Measurements from ENCODE around the gene SPP1.

DNA sequence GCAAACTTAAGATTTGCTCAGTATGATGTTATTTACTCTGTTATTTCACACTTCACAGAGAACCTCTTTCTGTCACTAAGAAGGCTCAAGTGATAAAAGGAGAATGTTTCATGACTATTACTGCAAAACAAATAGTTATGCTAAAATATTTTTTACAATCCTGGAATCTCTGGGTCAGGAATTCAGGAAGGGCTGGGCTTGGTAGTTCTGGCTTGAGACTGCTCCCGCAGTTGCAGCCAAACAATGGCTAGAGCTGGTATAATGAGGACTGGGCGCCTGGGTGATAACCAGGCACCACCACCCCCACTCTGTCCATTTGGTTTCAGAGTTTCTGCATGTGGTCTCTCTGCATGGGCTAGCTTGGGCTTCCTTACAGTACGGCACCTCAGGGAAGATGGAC lies 28.7 kb upstream of the SPP1 start:
- TF ChIP-seq POLR2A (IDR thresholded peaks at IDR 0.05): no peak
- TF ChIP-seq, protein P1, sequence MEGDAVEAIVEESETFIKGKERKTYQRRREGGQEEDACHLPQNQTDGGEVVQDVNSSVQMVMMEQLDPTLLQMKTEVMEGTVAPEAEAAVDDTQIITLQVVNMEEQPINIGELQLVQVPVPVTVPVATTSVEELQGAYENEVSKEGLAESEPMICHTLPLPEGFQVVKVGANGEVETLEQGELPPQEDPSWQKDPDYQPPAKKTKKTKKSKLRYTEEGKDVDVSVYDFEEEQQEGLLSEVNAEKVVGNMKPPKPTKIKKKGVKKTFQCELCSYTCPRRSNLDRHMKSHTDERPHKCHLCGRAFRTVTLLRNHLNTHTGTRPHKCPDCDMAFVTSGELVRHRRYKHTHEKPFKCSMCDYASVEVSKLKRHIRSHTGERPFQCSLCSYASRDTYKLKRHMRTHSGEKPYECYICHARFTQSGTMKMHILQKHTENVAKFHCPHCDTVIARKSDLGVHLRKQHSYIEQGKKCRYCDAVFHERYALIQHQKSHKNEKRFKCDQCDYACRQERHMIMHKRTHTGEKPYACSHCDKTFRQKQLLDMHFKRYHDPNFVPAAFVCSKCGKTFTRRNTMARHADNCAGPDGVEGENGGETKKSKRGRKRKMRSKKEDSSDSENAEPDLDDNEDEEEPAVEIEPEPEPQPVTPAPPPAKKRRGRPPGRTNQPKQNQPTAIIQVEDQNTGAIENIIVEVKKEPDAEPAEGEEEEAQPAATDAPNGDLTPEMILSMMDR (IDR thresholded peaks at IDR 0.05): no peak
